ENCODE data around the gene RPAP2. TPM values are rescaled to one million over a fixed set of nuclear protein-coding genes. Genes with fewer than 3 reads are reported as not detected.
"Not testable (repeated sequence)": the region's sequence is repeated elsewhere in the genome, so short reads cannot be mapped to it uniquely, and the experiment has no call there.

Gene RPAP2
- total RNA-seq, 1 donor from 2014 or later, result 14.0 TPM

DNA sequence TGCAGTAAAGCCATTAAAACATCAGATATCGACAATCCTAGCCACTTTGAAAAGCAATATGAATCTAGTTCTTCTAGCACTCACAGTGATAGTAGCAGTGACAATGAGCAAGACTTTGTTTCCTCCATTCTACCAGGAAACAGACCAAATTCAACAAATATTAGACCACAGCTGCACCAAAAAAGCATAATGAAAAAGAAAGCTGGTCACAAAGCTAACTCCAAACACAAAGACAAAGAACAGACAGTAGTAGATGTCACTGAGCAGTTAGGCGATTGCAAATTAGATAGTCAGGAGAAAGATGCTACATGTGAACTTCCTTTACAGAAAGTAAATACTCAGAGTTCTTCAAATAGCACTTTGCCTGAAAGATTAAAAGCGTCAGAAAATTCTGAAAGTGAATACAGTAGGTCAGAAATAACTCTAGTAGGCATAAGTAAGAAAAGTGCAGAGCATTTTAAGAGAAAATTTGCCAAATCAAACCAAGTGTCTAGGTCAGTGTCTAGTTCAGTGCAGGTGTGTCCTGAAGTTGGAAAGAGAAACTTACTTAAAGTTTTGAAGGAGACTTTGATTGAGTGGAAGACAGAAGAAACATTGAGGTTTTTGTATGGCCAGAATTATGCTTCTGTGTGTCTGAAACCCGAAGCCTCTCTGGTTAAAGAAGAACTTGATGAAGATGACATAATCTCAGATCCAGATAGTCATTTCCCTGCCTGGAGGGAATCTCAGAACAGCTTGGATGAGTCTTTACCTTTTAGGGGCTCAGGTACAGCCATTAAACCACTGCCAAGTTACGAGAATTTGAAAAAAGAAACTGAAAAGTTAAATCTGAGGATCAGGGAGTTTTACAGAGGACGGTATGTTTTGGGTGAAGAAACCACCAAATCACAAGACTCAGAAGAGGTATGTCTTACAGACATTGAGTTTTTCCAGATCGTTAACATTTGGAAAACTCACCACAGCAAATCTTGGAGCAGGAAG, 24.9 kb downstream of the RPAP2 start:
- no peak for DNase-seq

DNA sequence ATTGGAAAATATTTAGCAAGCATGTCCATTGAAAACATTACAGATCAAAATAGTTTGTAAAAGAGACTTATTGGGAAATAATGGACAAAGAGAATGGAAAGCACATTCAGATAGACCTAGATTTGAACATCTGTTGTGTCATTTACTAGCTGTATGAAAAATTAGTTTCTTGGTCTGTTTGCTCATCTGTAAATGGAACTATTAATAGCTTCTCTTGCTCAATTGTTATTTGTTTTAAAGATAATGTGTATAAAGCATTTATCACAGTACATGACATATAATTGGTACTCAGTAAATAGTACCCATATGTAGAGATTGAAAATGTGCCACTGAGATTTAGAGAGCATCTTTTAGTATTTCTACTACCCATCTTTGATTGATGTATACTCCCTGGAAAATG, 25.9 kb downstream of the RPAP2 start:
- DNase-seq, result no peak

DNA sequence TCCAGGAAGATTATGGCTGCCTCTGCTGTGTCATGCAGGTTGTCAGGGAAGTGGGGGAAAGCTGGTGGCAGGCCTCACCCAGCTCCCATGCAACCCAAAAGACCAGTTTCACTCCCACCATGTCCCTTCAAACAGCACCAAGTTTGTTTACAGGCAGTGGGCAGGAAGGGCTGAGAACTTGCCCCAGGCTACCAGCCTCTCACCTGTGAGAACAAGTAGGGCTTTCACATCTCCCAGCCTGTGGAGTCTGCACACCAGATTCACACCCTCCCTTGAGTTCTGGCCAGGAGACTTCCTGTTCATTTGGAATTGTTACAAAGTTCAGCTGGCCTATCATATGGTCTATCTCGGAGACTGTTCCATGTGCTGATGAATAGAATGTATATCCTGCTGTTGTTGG, 27.8 kb downstream of the RPAP2 start:
- no peak for DNase-seq

DNA sequence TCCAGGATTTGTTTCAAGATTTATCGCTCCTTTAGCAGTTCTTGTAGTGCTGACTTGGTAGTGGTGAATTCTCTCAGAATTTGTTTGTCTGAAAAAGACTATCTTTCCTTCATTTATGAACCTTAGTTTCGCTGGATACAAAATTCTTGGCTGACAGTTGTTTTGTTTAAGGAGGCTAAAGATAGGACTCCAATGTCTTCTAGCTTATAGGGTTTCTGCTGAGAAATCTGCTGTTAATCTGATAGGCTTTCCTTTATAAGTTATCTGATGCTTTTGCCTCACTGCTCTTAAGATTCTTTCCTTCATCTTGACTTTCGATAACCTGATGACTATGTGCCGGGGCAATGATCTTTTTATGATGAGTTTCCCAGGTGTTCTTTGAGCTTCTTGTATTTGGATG, 28.9 kb downstream of the RPAP2 start:
- no peak for DNase-seq

DNA sequence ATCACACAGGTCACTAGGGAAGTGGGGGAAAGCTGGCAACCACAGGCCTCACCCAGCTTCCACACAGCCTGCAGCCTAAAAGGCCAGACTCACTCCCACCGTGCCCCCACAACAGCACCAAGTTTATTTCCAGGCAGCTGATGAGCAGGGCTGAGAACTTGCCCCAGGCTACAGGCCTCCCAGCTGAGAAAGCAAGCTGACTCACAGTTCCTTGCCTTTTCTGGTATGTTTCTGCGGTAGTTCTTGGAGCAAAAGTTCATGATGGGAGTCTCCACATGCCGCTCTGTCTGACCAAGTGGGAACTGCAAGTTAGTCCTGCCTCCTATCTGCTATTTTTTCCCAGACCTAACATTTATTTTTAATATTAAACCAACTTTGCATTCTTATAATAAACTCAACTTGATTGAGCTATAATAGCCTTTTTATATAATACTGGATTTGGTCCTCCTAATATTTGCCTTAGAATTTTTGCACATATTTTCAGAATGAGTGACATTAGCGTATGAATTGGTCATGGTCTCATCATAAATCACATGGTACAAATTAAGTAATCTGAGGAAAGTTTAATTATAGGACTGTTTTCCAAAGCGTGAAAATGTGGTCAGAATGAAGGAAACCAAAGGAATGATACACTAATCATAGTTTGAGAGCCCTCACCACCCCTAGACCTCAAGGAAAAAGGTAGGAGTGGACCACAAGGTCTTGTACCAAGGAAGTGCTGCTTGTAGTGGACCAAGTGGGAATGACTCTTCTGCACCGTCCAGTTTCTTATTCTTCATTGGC, 30.7 kb downstream of the RPAP2 start:
- no peak for DNase-seq

DNA sequence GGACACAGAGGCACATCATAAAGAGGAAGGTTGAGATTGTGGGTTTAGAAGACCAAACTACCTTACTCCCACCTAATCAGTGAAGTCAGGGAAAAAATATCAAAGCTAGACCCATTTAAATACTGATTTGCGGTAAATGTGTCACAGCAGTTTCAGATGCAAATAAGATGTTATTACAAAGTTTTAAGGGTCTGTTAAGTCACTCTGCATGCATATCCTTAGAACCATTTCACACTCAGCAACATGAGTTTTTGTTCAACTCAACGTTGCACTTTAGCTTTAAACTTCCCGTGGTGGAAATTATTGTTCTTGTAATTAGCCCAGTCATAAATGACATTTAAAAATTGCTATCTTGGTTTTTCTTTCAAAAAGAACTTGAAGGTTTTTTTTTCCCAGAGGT, 34.8 kb downstream of the RPAP2 start:
- no peak for DNase-seq

DNA sequence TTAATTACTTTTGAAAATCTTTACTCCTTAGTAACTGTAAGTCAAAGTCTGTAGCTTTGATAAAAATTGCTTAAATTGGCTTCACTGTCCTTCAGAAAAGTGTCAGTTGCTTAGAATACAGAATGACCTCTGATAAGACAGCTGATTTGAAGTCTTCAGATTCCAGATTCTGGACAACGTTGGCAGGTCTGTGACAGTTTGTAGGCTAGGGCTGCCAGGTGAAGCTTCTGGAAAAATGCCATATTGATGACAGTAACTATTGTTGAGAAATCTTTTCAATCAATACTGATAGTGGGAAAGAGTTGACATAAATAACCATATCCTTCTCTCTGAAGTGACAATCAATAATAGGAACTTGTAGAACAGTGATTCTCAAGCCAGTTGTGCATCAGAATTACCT, 41.3 kb downstream of the RPAP2 start:
- DNase-seq, result no peak

DNA sequence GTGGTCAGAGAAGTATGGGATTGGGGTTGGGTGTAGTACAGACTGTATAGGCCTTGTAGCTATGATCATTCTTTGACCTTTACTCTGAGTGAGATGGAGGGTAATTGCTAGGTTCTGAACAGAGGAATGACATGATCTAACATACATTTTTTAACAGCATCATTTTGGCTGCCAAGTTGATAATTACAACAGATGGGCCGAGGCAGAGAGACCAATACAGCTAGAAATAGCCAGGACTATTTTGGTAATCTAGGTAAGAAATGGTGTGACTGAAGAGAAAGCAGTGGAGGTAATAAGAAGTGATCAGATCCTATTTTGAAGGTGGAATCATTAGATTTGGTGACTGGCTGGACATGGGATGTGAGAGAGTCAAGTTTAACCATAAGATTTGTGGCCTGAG, 43.5 kb downstream of the RPAP2 start:
- DNase-seq, result no peak

DNA sequence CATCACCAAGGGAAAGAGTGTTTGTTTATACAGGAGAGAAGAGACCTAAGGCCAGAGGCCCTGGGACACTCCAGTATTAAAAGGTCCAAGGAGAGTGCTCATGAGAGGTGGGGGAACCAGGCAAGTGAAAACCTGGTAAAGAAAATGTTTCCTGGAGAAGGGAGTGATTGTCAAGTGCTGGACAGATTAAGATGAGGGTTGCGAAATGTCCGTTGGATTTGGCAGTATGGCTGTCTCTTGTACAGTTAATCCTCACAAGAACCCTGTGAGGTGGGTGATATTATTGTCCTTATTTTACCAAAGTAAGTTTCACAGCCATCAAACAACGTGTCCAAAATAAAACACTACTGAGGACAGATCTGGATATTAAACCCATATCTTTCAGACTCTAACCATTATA, 44.2 kb downstream of the RPAP2 start:
- DNase-seq, result no peak

DNA sequence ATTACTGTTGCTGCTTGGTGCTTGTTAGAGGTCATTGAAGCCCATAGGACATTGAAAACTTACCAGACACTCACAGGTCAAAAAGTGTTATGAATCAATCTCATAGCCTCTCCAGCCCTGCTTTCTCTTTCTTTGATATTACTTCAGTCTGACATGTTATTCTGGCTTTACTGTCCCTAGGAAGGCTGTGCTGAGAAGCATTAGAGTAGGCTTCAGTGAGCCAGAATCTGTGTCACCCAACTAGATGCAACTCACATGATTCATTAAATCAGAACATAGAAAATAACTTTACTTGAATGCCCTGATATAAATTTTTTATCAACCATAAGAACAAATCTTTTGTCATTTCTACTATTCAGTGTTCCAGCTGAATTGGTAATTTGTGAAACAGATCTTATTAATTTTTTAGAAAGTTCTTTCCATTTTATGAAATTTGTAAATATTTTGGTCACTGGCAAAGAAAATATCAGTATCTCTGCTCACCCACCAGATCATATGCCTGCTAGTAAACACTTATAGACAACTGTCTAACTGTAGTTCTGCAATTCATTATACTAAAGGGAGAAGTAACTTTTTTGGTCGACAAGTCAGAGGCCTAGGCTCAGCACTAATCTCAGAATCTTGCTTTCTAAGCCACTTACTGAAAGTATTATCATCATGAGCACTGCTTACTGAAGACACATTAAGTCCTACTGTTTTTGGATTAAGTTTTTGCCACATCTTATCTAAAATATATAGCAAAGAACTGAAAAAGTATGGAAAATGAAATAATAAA, 48.2 kb downstream of the RPAP2 start:
- DNase-seq, result no peak

DNA sequence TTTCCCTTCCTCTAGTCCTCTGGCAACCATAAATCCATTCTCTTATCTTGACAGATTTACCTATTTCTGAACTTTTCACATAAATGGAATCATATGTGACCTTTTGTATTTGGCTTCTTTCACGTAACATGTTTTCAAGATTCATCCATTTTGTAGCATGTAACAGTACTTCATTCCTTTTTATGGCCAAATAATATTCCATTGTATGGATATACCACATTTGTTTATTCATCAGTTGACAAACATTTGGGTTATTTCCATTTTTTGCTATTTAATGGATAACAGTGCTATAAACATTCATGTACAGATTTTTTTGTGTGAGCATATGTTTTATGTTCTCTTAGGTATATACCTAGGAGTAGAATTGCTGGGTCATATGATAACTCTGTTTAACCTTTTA, 54.0 kb downstream of the RPAP2 start:
- DNase-seq, result no peak

DNA sequence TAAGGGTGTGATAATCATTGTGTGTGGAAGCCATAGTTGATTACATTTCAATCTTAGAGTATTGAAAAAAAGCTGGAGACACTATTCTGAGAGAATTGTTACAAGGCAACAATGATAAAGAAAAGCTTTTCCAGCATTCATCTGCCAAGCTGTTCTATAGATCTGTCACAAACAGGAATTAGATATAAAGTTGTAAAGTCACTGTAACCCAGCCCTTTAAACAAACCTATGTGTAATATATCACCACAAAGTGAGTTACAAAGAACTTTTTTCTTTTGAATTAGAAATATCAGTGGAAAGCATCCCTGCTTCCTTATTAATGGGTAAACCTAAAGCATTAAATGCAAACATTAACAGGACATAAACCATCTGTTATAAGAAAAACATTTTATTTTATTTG, 55.4 kb downstream of the RPAP2 start:
- no peak for DNase-seq

DNA sequence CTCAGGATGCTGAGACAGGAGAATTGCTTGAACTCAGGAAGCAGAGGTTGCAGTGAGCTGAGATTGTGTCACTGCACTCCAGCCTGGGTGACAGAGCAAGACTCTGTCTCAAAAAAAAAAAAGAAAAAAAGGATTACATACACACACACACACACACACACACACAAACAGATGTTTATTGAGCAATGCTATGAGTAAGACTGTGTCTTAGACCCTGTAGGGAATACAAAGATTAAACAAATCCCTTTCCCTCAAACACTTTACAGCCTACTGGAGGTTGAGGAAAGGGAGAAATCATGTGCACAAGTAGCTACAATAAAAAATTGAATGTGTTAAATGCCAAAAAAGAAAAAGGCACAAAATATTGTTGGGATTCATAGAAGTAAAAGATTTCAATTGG, 58.1 kb downstream of the RPAP2 start:
- no peak for DNase-seq

DNA sequence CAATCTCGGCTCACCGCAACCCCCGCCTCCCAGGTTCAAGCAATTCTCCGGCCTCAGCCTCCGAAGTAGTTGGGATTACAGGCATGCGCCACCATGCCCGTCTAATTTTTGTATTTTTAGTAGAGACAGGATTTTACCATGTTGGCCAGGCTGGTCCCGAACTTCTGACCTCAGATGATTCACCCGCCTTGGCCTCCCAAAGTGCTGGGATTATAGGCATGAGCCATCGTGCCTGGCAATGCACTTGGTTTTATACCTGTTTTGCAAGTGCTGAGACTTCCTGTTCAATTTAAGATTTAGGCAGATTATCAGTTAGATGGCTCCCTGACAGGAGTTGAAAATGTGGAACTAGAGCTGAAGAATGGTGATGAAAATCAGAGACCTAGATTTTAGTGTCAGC, 60.5 kb downstream of the RPAP2 start:
- DNase-seq, result not testable (repeated sequence)

DNA sequence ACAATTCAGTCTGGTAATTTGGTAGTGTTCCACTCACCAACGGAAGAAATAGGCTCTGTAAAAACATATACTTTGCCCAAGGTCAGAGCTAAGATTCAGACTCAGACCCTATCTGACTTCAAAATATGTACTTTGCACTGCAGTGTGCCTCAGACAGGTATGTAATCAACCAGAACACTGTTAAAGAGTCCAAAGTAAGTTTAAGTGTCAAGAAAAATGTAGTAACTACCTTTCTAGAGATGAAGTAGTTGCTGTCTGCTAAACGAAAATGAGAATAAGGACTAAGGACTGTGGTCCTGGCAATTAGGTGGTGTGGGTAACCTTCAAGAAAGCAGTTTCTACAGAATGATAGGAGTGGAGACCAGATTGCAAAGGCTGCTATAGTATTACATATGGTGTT, 61.1 kb downstream of the RPAP2 start:
- DNase-seq, result no peak

DNA sequence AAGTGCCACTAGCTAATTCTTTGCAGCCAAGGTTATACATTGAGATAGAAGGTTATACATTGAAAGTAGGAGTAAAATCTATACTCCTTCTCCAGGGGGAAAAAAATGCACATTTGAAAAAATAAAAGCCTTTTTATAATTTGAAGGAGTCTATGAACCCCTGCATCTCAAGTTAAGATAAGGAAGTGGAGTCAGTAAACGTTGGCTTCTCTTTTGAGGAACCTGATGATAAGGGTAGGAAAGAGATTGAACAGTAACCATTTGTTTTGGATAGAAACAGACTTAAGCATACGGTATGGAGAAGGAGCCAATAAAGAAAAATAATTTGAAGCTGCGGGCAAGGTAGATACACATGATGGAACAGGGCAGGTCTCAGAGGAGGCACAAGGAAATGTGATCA, 64.1 kb downstream of the RPAP2 start:
- no peak for DNase-seq

DNA sequence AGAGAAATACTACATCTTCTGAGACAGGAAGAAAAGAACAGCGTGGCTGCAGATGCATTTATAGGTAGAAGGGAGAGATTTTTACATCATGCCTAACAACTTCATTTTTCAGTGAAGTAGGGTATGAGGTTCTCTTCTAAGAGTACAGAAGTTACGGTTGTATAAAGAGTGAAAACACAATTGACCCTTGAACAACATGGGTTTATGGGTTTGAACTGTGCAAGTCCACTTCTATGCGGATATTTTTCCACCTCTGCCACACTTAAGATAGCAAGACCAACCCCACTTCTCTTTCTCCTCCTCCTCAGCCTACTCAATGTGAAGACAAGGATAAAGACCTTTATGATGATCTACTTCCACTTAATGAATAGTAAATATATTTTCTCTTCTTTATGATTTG, 64.5 kb downstream of the RPAP2 start:
- DNase-seq, result no peak

DNA sequence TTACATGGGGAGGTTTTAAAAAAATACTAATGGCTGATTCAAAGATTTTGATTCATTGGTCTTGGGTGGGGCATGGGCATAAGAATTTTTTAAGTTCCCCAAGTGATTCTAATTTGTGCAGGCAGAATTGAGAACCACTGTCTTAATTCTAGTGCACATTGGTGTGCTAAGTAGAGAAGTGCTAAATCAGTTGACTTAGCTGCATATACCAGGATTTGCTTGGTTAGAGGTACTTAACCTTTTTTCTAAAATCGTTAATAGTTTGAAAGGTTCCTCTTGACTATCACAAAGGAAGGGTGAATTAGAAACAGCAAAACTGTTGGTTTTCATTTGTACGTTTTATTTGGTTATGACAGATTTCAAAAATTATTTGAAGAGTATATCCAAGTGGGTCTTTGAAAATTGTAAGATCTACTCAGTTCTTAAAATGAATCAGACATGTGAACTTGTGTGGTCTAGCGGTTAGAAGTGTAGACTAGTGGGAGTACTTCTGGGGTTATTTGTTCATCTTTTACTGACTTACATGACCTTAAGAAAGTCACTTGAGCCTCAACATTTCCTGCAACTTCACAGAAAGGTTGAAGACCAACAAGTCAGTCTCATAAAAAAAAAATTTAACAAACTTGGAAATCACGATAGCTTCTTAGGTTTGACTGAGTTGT, 66.7 kb downstream of the RPAP2 start:
- no peak for DNase-seq

DNA sequence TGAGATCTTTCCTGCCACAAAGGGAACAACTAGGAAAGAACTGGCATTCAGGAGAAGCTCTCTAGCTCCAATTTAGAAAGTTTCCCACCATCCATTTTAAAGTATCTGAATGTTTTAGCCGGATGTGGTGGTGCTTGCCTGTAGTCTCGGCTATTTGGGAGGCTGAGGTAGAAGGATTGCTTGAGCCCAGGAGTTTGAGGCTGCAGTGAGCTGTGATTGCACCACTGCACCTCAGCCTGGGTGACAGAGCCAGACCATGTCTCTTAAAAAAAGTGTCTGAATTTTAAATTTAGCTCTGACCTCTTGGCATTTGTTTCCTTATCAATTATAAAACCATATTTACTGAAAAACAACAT, 67.2 kb downstream of the RPAP2 start:
- no peak for DNase-seq

DNA sequence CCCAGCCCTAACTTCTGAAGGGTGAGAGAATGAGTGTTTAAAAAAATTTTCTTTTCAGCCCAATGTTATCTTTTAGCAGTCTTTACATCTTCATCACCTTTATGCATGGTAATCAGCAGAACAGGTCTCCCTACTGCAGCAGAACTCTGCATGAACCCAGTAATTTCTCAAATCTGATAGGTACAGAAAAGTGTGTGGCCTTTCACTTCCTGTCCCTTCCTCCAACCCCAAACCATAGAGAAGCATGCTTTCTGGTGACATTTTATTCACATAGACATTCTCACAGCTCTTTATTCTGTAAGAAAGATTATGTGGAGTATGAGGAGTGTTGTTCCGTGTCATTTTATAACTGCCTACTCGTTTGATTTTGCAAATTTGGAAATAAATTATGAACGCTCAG, 68.6 kb downstream of the RPAP2 start:
- no peak for DNase-seq

DNA sequence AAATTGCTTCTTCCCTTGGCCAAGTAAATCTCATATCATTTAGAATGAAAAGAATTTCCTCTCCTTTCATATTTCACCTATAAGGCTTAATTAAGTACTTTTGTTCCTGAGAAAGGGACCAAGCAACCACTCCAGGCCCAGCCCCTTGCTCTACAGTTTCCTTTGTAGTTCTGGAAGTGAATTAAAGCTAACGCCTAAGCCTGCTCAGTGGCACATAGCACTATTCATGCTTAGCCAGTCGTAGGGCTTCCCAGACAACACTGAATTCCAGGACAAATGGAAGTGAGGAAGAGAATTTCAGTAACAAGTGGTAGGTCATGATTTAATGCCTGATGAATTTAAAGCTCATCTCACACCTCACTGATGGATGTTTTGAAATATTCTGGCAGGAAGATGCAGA, 73.3 kb downstream of the RPAP2 start:
- DNase-seq, result no peak

DNA sequence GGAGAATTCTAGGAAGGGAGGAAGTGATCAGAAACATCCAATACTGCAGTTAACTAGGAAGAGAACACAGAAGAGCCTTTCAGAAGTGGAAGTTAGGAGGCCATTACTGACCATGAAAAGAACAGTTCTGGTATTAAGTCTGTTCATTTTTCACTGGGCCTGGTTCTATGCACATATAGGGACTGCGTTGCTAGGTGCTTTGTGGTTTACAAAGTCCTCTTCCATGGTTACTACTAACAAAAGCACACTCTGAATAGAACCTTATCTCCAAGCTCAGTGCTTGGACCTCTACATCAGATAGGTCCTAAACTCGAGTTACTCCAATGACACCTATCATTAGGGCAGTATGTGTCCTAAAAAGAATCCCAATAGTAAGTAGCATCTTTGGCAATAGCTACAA, 75.4 kb downstream of the RPAP2 start:
- DNase-seq, result no peak

DNA sequence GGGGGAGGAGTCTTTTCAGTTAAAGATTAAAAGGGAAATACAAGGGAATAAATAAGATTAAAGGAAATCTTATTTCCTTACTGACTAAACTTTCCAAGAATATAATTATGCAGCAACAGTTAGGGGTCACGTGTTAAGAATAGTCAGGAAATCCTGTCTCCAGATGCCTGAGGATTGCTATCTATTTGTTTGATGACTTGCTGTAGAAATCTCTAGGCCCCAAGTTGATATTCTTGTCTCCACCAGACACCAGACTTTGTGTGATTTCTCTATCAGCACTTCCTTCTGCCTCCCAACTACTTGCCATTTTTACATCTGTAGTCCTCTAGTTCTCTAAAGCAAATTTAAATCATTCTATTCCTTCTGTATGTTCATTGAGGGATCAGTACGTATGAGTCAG, 77.5 kb downstream of the RPAP2 start:
- peak; percentile 53 for DNase-seq

Data from dermis blood vessel endothelial cell (primary cell).